ENCODE measurements around the gene LRPAP1.

- TF ChIP-seq CTCF (conservative IDR thresholded peaks at IDR 0.05) (no peak), EZH2 (IDR thresholded peaks at IDR 0.05; ENCODE audit: low read depth) (no peak)
Measured at GRCh38 chr4:3473996-3474765, 58.0 kb downstream of the LRPAP1 start.

Data from PC-9 (cell line).